ENCODE data around the gene CEP85. TPM values are rescaled to one million over a fixed set of nuclear protein-coding genes. Genes with fewer than 3 reads are reported as not detected.

The CEP85 gene
- total and polyA plus RNA-seq, 2 of the 13 experiments (the other 11 are each of a cell fraction or from before 2014, with no cell fraction given): 16.1 to 26.7 TPM

- TF ChIP-seq, protein P1, sequence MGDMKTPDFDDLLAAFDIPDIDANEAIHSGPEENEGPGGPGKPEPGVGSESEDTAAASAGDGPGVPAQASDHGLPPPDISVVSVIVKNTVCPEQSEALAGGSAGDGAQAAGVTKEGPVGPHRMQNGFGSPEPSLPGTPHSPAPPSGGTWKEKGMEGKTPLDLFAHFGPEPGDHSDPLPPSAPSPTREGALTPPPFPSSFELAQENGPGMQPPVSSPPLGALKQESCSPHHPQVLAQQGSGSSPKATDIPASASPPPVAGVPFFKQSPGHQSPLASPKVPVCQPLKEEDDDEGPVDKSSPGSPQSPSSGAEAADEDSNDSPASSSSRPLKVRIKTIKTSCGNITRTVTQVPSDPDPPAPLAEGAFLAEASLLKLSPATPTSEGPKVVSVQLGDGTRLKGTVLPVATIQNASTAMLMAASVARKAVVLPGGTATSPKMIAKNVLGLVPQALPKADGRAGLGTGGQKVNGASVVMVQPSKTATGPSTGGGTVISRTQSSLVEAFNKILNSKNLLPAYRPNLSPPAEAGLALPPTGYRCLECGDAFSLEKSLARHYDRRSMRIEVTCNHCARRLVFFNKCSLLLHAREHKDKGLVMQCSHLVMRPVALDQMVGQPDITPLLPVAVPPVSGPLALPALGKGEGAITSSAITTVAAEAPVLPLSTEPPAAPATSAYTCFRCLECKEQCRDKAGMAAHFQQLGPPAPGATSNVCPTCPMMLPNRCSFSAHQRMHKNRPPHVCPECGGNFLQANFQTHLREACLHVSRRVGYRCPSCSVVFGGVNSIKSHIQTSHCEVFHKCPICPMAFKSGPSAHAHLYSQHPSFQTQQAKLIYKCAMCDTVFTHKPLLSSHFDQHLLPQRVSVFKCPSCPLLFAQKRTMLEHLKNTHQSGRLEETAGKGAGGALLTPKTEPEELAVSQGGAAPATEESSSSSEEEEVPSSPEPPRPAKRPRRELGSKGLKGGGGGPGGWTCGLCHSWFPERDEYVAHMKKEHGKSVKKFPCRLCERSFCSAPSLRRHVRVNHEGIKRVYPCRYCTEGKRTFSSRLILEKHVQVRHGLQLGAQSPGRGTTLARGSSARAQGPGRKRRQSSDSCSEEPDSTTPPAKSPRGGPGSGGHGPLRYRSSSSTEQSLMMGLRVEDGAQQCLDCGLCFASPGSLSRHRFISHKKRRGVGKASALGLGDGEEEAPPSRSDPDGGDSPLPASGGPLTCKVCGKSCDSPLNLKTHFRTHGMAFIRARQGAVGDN (CRISPR knock-in tag; IDR thresholded peaks at IDR 0.05): peak; percentile 90
- TF ChIP-seq NFKB2 (CRISPR knock-in tag; IDR thresholded peaks at IDR 0.05; ENCODE audit: borderline replicate concordance) (peak; percentile 50; the same call in 1 of the 2 replicates), ELF1 (CRISPR knock-in tag; IDR thresholded peaks at IDR 0.05) (peak; percentile 82), HIVEP1 (CRISPR knock-in tag; IDR thresholded peaks at IDR 0.05) (peak; percentile 33; the same call in 1 of the 2 replicates), ZNF430 (CRISPR knock-in tag; IDR thresholded peaks at IDR 0.05) (peak; percentile 54; the same call in 1 of the 2 replicates), ATAD3A (CRISPR knock-in tag; IDR thresholded peaks at IDR 0.05) (no peak), MAX (IDR thresholded peaks at IDR 0.05) (peak; percentile 43), SP5 (CRISPR knock-in tag; IDR thresholded peaks at IDR 0.05; ENCODE audit: borderline replicate concordance, low read depth) (peak; percentile 65), PHF21A (CRISPR knock-in tag; IDR thresholded peaks at IDR 0.05) (peak; percentile 45; the same call in 1 of the 2 replicates), ESRRA (CRISPR knock-in tag; IDR thresholded peaks at IDR 0.05; ENCODE audit: low read depth) (peak; percentile 93), ZBTB42 (CRISPR knock-in tag; IDR thresholded peaks at IDR 0.05) (0 out of 2 replicates have a peak, but pooled peaks have one; percentile 30), KMT2B (CRISPR knock-in tag; IDR thresholded peaks at IDR 0.05) (peak; percentile 63; the same call in 1 of the 2 replicates), GABPA (IDR thresholded peaks at IDR 0.05; ENCODE audit: low read depth, low read length) (no peak), GABPA (CRISPR knock-in tag; IDR thresholded peaks at IDR 0.05; ENCODE audit: low read depth) (peak; percentile 27; the same call in 1 of the 2 replicates), ZNF589 (CRISPR knock-in tag; conservative IDR thresholded peaks at IDR 0.05) (0 out of 2 replicates have a peak, but pooled peaks have one; percentile 66), TMF1 (CRISPR knock-in tag; IDR thresholded peaks at IDR 0.05; ENCODE audit: low read depth) (no peak), SNAI1 (CRISPR knock-in tag; IDR thresholded peaks at IDR 0.05; ENCODE audit: borderline replicate concordance) (no peak), ZNF607 (CRISPR knock-in tag; IDR thresholded peaks at IDR 0.05; ENCODE audit: borderline replicate concordance) (0 out of 2 replicates have a peak, but pooled peaks have one; percentile 36), ZFY (CRISPR knock-in tag; IDR thresholded peaks at IDR 0.05) (peak; percentile 85), NONO (IDR thresholded peaks at IDR 0.05) (no peak), NONO (CRISPR knock-in tag; conservative IDR thresholded peaks at IDR 0.05) (peak; percentile 84)
- TF ChIP-seq, protein P2, sequence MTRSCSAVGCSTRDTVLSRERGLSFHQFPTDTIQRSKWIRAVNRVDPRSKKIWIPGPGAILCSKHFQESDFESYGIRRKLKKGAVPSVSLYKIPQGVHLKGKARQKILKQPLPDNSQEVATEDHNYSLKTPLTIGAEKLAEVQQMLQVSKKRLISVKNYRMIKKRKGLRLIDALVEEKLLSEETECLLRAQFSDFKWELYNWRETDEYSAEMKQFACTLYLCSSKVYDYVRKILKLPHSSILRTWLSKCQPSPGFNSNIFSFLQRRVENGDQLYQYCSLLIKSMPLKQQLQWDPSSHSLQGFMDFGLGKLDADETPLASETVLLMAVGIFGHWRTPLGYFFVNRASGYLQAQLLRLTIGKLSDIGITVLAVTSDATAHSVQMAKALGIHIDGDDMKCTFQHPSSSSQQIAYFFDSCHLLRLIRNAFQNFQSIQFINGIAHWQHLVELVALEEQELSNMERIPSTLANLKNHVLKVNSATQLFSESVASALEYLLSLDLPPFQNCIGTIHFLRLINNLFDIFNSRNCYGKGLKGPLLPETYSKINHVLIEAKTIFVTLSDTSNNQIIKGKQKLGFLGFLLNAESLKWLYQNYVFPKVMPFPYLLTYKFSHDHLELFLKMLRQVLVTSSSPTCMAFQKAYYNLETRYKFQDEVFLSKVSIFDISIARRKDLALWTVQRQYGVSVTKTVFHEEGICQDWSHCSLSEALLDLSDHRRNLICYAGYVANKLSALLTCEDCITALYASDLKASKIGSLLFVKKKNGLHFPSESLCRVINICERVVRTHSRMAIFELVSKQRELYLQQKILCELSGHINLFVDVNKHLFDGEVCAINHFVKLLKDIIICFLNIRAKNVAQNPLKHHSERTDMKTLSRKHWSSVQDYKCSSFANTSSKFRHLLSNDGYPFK (CRISPR knock-in tag; IDR thresholded peaks at IDR 0.05; ENCODE audit: borderline replicate concordance): peak; percentile 58
These were observed 8.8 kb upstream of the CEP85 start (continued) for GRCh38 chr1:26225033-26225831.

Measured in HepG2 (cell line).